Gastrocnemius medialis (tissue), 4 donors: Measurements from ENCODE around the gene LDLRAD1. TPM values are rescaled to one million over a fixed set of nuclear protein-coding genes. Genes with fewer than 3 reads are reported as not detected.
A peak's percentile ranks its signal among the peaks of the same experiment; 100 is the strongest.

Experiments
- ATAC-seq, 2 donors: fragments of 150-250 bp; one replicate each; pipeline ENCODE4 v1.9.1; 2016
- DNase-seq, 2 donors: peaks; one replicate each; pipeline ENCODE4 v3.0.0-alpha.2; 2019
- H3K27ac ChIP-seq, 4 donors: fragments of 200-600 bp; sonication (generic); 1 replicate in 1 of 4; 2 replicates in 3 of 4; pipeline ENCODE4 v1.5.1; 2016 to 2018; ENCODE audit warnings: mild to moderate bottlenecking in 2 of 4, moderate library complexity in 1 of 4
- H3K27me3 ChIP-seq, 3 donors: fragments of 200-600 bp; sonication (generic) in 2 of 3; 1 replicate in 1 of 3; 2 replicates in 2 of 3; pipeline versions ENCODE4 v1.5.1 to v1.6.0; 2016 to 2019; ENCODE audit warnings: mild to moderate bottlenecking in 1 of 3, moderate library complexity in 1 of 3
- H3K36me3 ChIP-seq, 2 donors: fragments of 200-600 bp; sonication (generic) in 1 of 2; one replicate each; pipeline ENCODE4 v1.5.1; 2017 to 2018
- H3K4me1 ChIP-seq, 2 donors: fragments of 200-600 bp; sonication (generic) in 1 of 2; one replicate each; pipeline ENCODE4 v1.5.1; 2016 to 2017; ENCODE audit warnings: mild to moderate bottlenecking in 2 of 2
- H3K4me3 ChIP-seq, 4 donors: fragments of 200-600 bp; sonication (generic) in 3 of 4; 1 replicate in 1 of 4; 2 replicates in 3 of 4; pipeline ENCODE4 v1.5.1; 2016 to 2019; ENCODE audit warnings: mild to moderate bottlenecking in 2 of 4
- H3K9me3 ChIP-seq, 3 donors: fragments of 200-600 bp; sonication (generic) in 2 of 3; 1 replicate in 1 of 3; 2 replicates in 2 of 3; pipeline ENCODE4 v1.5.1; 2016 to 2019
- CTCF ChIP-seq, 5 experiments: fragments of 450-650 bp in 3 of 5; fragments of 200-600 bp in 2 of 5; sonication (generic) in 2 of 5; IDR thresholded peaks in 4 of 5; conservative IDR thresholded peaks in 1 of 5; 1 replicate in 4 of 5; 2 replicates in 1 of 5; pipeline ENCODE4 v1.5.1; 2016 to 2019; ENCODE audit warnings: antibody characterized with exemption in 5 of 5, mild to moderate bottlenecking in 3 of 5, moderate library complexity in 3 of 5
- POLR2A ChIP-seq, 2 donors: fragments of 450-650 bp; IDR thresholded peaks; one replicate each; pipeline ENCODE4 v1.6.1; 2017; ENCODE audit warnings: antibody characterized with exemption in 2 of 2, mild to moderate bottlenecking in 2 of 2, moderate library complexity in 2 of 2
- in situ Hi-C, 4 donors: fragments of 200-750 bp; cut with MboI; loops; one replicate each; pipeline versions ENCODE4 v1.15.0 to v1.8.0; 2017; ENCODE audit warnings: low sequenced_read_pairs in 4 of 4
- intact Hi-C: fragments of 100-400 bp; cut with DNase I; formaldehyde crosslinking; loops from one replicate; pipeline ENCODE4 v1.15.1; 2023; ENCODE audit warnings: low total_unique reads
- total RNA-seq, 4 donors: library from RNA; depleted of rRNA; stranded (reverse); fragments of >200 nt; gene quantifications; one replicate each; pipeline versions ENCODE4 v1.1.0 to v1.2.3, GENCODE V29; 2016

LDLRAD1 gene
- total RNA-seq, 4 donors from 2014 or later = not detected

GRCh38 chr1:53982034-53982762 is 35.8 kb downstream of the LDLRAD1 start:
- no peak for DNase-seq
- no peaks in the 10 kb centered on the region for H3K36me3 ChIP-seq
- ATAC-seq = peak in 1 of 2 donors; percentile 33
- intact Hi-C loops (no loop called here), in situ Hi-C loops (no loop called here)
- TF ChIP-seq CTCF (IDR thresholded peaks at IDR 0.05 in 4 of 5, conservative IDR thresholded peaks at IDR 0.05 in 1 of 5) = no peak
- TF ChIP-seq POLR2A (IDR thresholded peaks at IDR 0.05) = no peak
- no peak overlapping the region for H3K27ac ChIP-seq
- H3K9me3 ChIP-seq = no peaks in the 10 kb centered on the region
- no peaks in the 10 kb centered on the region for H3K4me1 ChIP-seq
- H3K4me3 ChIP-seq = peak overlapping the region; percentile 32 to 44 (median 38)
- no peaks in the 10 kb centered on the region for H3K27me3 ChIP-seq

DNA sequence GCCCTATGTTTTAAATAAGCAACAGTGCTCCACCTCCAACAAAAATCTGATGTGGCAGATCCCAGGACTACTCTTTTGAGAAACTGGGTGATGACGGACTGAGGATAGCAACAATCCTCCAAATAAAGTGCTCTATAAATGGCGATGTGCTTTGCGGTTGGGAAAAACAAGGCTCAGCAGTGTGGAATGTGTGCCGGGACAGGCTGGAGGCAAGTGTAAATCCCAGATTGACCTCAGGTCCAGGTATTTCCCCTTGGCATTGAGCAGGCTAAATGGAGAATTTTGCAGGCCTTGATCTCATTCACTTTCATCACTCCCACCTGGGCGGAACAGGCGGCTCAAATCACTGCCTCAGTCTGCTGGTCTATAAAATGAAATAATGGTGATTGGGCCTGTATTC is 36.8 kb downstream of the LDLRAD1 start:
- ATAC-seq (no peak), DNase-seq (no peak)
- no peaks in the 10 kb centered on the region for H3K4me1 ChIP-seq
- intact Hi-C loops = no loop called here
- TF ChIP-seq CTCF (IDR thresholded peaks at IDR 0.05 in 4 of 5, conservative IDR thresholded peaks at IDR 0.05 in 1 of 5) (no peak), POLR2A (IDR thresholded peaks at IDR 0.05) (no peak)
- H3K27ac ChIP-seq = no peak overlapping the region
- H3K36me3 ChIP-seq = no peaks in the 10 kb centered on the region
- no peaks in the 10 kb centered on the region for H3K27me3 ChIP-seq
- in situ Hi-C loops = no loop called here
- H3K9me3 ChIP-seq = no peaks in the 10 kb centered on the region
- H3K4me3 ChIP-seq = no peak overlapping the region

DNA sequence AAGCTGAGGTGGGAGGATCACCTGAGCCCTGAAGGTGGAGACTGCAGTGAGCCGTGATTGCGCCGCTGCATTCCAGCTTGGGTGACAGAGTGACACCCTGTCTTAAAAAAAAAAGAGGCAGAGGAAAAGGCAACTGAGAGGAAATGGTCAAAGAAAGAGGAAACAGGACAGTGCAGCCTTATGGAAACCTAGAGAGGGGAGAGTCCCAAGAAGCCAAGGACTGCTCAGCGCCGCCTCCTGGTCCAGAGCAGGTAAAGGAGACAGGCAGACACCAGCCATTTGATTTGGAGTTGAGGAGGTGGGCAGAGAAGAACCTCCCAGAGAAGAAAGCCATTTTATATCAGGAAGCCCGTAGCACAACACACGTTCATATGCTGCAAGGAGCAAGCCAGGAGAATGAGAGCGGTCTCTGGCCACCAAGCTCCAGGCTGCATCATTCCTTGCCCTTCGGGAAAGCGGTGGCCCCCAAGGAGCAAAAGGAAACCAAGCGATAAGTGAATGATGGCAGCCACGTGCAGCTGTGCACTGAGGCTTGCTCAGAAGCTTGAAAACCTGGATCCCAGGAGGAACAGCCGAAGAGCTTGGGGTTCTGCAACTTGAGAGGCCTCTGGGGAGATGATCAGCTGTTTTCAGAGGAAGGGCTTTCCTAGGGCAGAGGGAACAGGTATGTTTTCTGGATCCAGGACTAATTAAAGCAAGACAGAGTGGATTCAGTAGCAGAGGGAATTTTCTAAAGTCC is 38.1 kb downstream of the LDLRAD1 start:
- H3K36me3 ChIP-seq = no peaks in the 10 kb centered on the region
- TF ChIP-seq POLR2A (IDR thresholded peaks at IDR 0.05) (no peak), CTCF (IDR thresholded peaks at IDR 0.05 in 4 of 5, conservative IDR thresholded peaks at IDR 0.05 in 1 of 5) (no peak)
- no peaks in the 10 kb centered on the region for H3K27me3 ChIP-seq
- H3K4me3 ChIP-seq = no peak overlapping the region
- H3K27ac ChIP-seq = no peak overlapping the region
- no peaks in the 10 kb centered on the region for H3K4me1 ChIP-seq
- DNase-seq (no peak), ATAC-seq (no peak)
- in situ Hi-C loops (no loop called here), intact Hi-C loops (no loop called here)
- no peaks in the 10 kb centered on the region for H3K9me3 ChIP-seq

DNA sequence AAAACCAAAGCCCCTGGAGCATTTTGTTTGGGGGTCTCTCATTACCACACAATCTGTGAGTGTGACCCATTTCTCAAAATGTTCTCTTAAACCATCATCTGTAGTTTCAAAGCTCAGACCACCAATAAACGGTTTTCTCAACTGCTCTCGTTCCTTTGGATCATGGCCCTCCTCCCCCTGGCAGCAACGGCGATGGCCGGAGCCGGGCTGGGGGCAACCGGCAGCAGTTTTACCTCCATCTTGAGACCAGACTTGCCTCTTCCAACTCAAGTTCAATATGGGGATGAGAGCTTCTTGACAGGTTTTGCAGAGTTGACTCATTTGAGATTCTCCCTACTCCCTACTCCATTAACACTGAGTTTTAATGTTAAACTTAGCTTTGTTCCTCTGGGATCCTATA is 42.1 kb downstream of the LDLRAD1 start:
- intact Hi-C loops = no loop called here
- DNase-seq (no peak), ATAC-seq (no peak)
- no peaks in the 10 kb centered on the region for H3K9me3 ChIP-seq
- TF ChIP-seq POLR2A (IDR thresholded peaks at IDR 0.05) (no peak), CTCF (IDR thresholded peaks at IDR 0.05 in 4 of 5, conservative IDR thresholded peaks at IDR 0.05 in 1 of 5) (no peak)
- H3K27me3 ChIP-seq = no peaks in the 10 kb centered on the region
- H3K4me3 ChIP-seq = no peak overlapping the region
- no peak overlapping the region for H3K27ac ChIP-seq
- in situ Hi-C loops = no loop called here
- peaks cover 0 to 2% of the 10 kb centered on the region in 2 donors for H3K36me3 ChIP-seq
- no peaks in the 10 kb centered on the region for H3K4me1 ChIP-seq
